ENCODE measurements around the gene ZNF189. TPM values are rescaled to one million over a fixed set of nuclear protein-coding genes. Genes with fewer than 3 reads are reported as not detected.

The ZNF189 gene
- total and polyA plus RNA-seq, 9 donors, result 11.3 to 30.5 (median 25.1) TPM

DNA sequence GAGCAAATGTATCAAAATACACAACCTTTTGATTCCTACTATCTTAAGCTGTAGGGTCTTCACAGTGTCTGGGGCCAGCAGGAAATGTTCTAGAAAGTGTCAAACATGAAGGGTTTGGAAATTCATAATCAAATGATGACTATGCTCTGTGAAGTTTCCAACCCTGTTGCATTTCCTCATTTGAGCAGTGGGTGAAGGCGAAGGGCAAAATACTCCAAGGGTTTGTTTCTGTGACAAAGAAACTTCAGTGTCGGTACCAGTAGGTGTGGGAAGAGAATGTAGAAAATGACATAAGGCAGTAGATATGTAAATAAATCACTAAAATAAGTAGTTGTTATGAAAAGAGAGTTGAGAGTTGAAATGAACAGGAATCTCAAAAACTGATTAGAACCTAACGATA lies 36.3 kb downstream of the ZNF189 start:
- 44 to 71% (median 48%) methylated on average over 3 of the region's 3 CpGs for WGBS, 3 donors
- no peak for TF ChIP-seq POLR2A (IDR thresholded peaks at IDR 0.05)
- TF ChIP-seq, protein P1, sequence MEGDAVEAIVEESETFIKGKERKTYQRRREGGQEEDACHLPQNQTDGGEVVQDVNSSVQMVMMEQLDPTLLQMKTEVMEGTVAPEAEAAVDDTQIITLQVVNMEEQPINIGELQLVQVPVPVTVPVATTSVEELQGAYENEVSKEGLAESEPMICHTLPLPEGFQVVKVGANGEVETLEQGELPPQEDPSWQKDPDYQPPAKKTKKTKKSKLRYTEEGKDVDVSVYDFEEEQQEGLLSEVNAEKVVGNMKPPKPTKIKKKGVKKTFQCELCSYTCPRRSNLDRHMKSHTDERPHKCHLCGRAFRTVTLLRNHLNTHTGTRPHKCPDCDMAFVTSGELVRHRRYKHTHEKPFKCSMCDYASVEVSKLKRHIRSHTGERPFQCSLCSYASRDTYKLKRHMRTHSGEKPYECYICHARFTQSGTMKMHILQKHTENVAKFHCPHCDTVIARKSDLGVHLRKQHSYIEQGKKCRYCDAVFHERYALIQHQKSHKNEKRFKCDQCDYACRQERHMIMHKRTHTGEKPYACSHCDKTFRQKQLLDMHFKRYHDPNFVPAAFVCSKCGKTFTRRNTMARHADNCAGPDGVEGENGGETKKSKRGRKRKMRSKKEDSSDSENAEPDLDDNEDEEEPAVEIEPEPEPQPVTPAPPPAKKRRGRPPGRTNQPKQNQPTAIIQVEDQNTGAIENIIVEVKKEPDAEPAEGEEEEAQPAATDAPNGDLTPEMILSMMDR (IDR thresholded peaks at IDR 0.05), result no peak
- no peak for TF ChIP-seq EP300 (IDR thresholded peaks at IDR 0.05)
- intact Hi-C loops (cut with DNase I), result no loop called here
- H3K9me3 ChIP-seq, result no peaks in the 10 kb centered on the region
- H3K4me3 ChIP-seq, result no peak overlapping the region
- H3K27ac ChIP-seq, result no peak overlapping the region
- no peaks in the 10 kb centered on the region for H3K27me3 ChIP-seq
- H3K36me3 ChIP-seq, result no peaks in the 10 kb centered on the region
- no peaks in the 10 kb centered on the region for H3K4me1 ChIP-seq (ENCODE audit: insufficient read depth)
- DNase-seq, result no peak

DNA sequence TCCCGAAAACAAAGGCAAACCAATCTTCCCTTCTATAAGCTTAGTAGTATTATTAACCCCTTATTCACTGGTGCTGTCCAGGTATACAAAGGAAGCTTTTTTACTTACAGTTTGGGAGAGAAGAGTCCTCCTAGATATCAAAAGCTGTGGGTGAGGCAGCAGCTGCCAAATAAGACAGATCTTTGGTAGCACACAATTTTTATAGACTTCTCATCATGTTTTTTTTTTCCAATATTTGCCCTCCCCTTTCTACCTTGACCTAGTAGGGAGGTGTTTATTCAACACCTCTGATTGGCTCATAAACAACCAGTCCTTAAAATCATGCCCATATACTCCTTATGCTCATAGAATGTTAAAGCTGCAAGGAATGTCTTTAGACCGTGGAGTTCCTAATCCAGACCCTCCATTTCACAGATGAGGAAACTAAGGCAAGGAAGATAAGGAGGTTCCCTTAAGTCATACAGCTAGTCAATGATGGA lies 37.0 kb downstream of the ZNF189 start, which contains the start of gene ALDOB:
Gene ALDOB, minus strand, starts transcription at position 174 of the 479 bp plus-strand sequence. CDS start 4,887 bp downstream, outside the sequence.
- no peak for DNase-seq
- H3K27me3 ChIP-seq, result no peaks in the 10 kb centered on the region
- H3K4me3 ChIP-seq, result no peak within 1 kb of the TSS
- 48 to 54% (median 54%) methylated on average over 2 of the region's 2 CpGs for WGBS, 3 donors
- intact Hi-C loops (cut with DNase I), result no loop called here
- H3K36me3 ChIP-seq, result no peaks in the 10 kb centered on the region
- no peak within 1 kb of the TSS for H3K27ac ChIP-seq
- TF ChIP-seq, protein P1 (IDR thresholded peaks at IDR 0.05), result no peak
- no peak for TF ChIP-seq POLR2A (IDR thresholded peaks at IDR 0.05)
- TF ChIP-seq EP300 (IDR thresholded peaks at IDR 0.05), result no peak
- H3K9me3 ChIP-seq, result no peaks in the 10 kb centered on the region
- H3K4me1 ChIP-seq (ENCODE audit: insufficient read depth), result no peaks in the 10 kb centered on the region

DNA sequence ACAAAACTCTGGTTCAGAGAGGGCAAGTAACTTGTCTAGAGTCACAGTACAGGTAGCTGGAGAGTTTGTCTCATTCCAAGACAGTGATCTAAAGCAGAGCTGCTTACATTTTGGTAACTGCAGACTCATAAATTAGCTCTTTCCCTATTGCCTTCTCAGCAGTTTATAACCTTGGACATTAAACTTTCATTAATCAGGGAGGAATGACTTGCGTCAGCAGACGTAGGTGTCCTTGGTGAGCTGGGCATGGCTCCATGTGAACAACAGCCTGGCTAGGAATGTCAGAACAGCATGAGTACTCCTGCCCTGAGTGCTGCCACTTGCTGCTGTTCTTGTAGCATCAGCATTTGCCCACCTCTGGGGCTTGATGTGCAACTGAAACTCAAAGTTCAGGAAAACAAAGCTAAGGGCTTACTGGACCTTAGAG lies 39.2 kb downstream of the ZNF189 start:
- WGBS, 3 donors, result 11 to 27% (median 25%) methylated on average over 2 of the region's 2 CpGs
- no peak for TF ChIP-seq POLR2A (IDR thresholded peaks at IDR 0.05)
- no peak for TF ChIP-seq EP300 (IDR thresholded peaks at IDR 0.05)
- TF ChIP-seq, protein P1 (IDR thresholded peaks at IDR 0.05), result no peak
- no peaks in the 10 kb centered on the region for H3K36me3 ChIP-seq
- no peak overlapping the region for H3K27ac ChIP-seq
- peak in 3 of 5 donors; percentile 20 to 47 (median 40) for DNase-seq
- H3K27me3 ChIP-seq, result no peaks in the 10 kb centered on the region
- no peak overlapping the region for H3K4me3 ChIP-seq
- intact Hi-C loops (cut with DNase I), result no loop called here
- no peaks in the 10 kb centered on the region for H3K4me1 ChIP-seq (ENCODE audit: insufficient read depth)
- H3K9me3 ChIP-seq, result no peaks in the 10 kb centered on the region

DNA sequence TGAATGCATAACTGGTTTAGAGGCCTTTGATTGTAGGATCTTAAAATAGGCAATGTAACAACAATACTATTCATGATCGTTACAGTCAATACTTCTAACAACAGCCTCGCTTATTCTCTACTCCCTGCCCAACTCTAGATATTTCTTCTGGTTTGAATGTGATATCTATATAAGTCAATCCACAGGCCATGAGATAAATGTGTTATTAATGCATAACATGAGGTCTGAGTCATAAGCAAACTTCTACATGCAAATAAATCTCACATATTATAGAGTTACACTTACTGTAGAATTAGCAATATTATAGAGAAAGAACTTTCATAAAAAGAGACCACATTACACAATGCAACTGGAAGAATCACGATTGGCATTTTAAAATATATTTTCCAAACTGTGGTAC lies 39.9 kb downstream of the ZNF189 start:
- Histone ChIP-seq H3K36me3 (no peaks in the 10 kb centered on the region), H3K4me1 (ENCODE audit: insufficient read depth) (no peaks in the 10 kb centered on the region), H3K9me3 (no peaks in the 10 kb centered on the region), H3K4me3 (no peak overlapping the region), H3K27ac (no peak overlapping the region), H3K27me3 (no peaks in the 10 kb centered on the region)
- intact Hi-C loops (cut with DNase I), result no loop called here
- no peak for DNase-seq
- TF ChIP-seq EP300 (IDR thresholded peaks at IDR 0.05), result no peak
- no peak for TF ChIP-seq POLR2A (IDR thresholded peaks at IDR 0.05)
- TF ChIP-seq, protein P1 (IDR thresholded peaks at IDR 0.05), result no peak
- 77 to 83% (median 77%) methylated on average over 3 of the region's 3 CpGs for WGBS, 3 donors
